Measurements from ENCODE around the gene AP3S2.

DNA sequence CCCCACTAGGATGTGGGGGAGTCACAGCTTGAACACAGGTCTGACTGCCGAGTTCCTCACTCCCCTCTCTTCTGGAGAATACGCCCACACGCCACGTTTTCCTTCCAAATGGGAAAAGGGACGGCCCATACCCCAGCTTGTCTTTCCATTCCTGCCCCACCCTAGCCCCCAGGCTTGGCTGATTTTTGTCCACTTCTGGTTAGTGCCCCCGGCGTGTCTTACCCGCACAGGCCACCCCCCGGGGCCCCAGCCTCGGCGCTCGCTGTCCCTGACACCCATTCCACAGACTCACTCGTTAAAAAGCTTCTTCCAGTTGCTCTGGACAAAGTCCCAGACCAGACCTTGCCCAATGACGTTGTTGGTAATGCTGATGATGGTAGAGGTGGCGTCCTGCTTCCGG lies 103.1 kb downstream of the AP3S2 start:
- TF ChIP-seq, protein P1, sequence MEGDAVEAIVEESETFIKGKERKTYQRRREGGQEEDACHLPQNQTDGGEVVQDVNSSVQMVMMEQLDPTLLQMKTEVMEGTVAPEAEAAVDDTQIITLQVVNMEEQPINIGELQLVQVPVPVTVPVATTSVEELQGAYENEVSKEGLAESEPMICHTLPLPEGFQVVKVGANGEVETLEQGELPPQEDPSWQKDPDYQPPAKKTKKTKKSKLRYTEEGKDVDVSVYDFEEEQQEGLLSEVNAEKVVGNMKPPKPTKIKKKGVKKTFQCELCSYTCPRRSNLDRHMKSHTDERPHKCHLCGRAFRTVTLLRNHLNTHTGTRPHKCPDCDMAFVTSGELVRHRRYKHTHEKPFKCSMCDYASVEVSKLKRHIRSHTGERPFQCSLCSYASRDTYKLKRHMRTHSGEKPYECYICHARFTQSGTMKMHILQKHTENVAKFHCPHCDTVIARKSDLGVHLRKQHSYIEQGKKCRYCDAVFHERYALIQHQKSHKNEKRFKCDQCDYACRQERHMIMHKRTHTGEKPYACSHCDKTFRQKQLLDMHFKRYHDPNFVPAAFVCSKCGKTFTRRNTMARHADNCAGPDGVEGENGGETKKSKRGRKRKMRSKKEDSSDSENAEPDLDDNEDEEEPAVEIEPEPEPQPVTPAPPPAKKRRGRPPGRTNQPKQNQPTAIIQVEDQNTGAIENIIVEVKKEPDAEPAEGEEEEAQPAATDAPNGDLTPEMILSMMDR (IDR thresholded peaks at IDR 0.05): no peak
- TF ChIP-seq POLR2AphosphoS5 (IDR thresholded peaks at IDR 0.05) (no peak), EP300 (IDR thresholded peaks at IDR 0.05) (no peak)
